ENCODE data around the gene LHX1. TPM values are rescaled to one million over a fixed set of nuclear protein-coding genes. Genes with fewer than 3 reads are reported as not detected.
A peak's percentile ranks its signal among the peaks of the same experiment; 100 is the strongest.

Gene LHX1
- total and polyA plus RNA-seq, 9 of the 15 experiments (the other 6 are each of a cell fraction or from before 2014, with no cell fraction given): 0.05 to 0.64 (median 0.07) TPM; not detected in 6

GRCh38 chr17:36935671-36936454 lies 1.4 kb upstream of the LHX1 start:
- Histone ChIP-seq H3K9me1 (ENCODE audit: control insufficient read depth, insufficient read depth, low read length) (peaks cover 3% of the 10 kb centered on the region), H3K4me1 (replicated peaks in 1 of 2; ENCODE audit: control insufficient read depth in 2 of 2, insufficient read depth in 2 of 2, low read length in 2 of 2) (peaks cover 0 to 64% of the 10 kb centered on the region in 2 experiments; a peak in 3 of 5 replicates), H3K9me3 (replicated peaks; ENCODE audit: control insufficient read depth, insufficient read depth, low read depth, low read length) (no peaks in the 10 kb centered on the region), H3K9ac (ENCODE audit: insufficient read depth in 1 of 2, low read depth in 2 of 2, low read length in 2 of 2) (no peak overlapping the region), H3K79me2 (ENCODE audit: control insufficient read depth, insufficient read depth, low read length) (no peaks in the 10 kb centered on the region), H3K36me3 (ENCODE audit: control insufficient read depth, insufficient read depth, low read length) (no peaks in the 10 kb centered on the region), H2AFZ (ENCODE audit: low read depth, low read length) (no peak overlapping the region), H3K4me3 (peak overlapping the region; percentile 5; the same call in 1 of the 2 replicates), H4K20me1 (replicated peaks; ENCODE audit: control insufficient read depth, insufficient read depth, low read length) (peaks cover 49% of the 10 kb centered on the region), H3K4me2 (ENCODE audit: insufficient read depth, low read length) (no peak overlapping the region), H3K27ac (ENCODE audit: extremely low read depth, low read depth, low read length) (no peak overlapping the region), H3K27me3 (ENCODE audit: control insufficient read depth in 2 of 2, insufficient read depth in 2 of 2, low read length in 2 of 2) (peaks cover 92 to 96% of the 10 kb centered on the region in 2 experiments)
- FAIRE-seq (no peak), DNase-seq (ENCODE audit: extremely low read depth in 1 of 4, low spot score in 3 of 4) (peak in 3 of 4 experiments; percentile 43 to 50 (median 46)), ATAC-seq (0 out of 3 replicates have a peak, but pooled peaks have one; percentile 28)
- 3% methylated on average over 42 of the region's 49 CpGs for WGBS (ENCODE audit: insufficient coverage, low coverage, missing lambda C conversion rate)
- BruUV-seq (replicated peaks): no TSS peak
- in situ Hi-C loops (cut with MboI) (no loop called here), intact Hi-C loops (cut with micrococcal nuclease) (no loop called here)
- ChIA-PET POLR2A (no interaction called here), CTCF (ENCODE audit: low intra/inter-chr PET ratio) (no interaction called here)
- TF ChIP-seq ZNF263 (CRISPR knock-in tag; IDR thresholded peaks at IDR 0.05; ENCODE audit: borderline replicate concordance) (peak; percentile 64; the same call in 1 of the 2 replicates), NRF1 (conservative IDR thresholded peaks at IDR 0.05 in 1 of 2, IDR thresholded peaks at IDR 0.05 in 1 of 2) (peak; percentile 58; a peak in 3 of 4 replicates), EGR1 (conservative IDR thresholded peaks at IDR 0.05) (0 out of 2 replicates have a peak, but pooled peaks have one; percentile 1), ZNF311 (CRISPR knock-in tag; IDR thresholded peaks at IDR 0.05) (no peak), DDX20 (tag; IDR thresholded peaks at IDR 0.05; ENCODE audit: low read depth) (no peak), HIVEP1 (CRISPR knock-in tag; IDR thresholded peaks at IDR 0.05) (no peak)
